ENCODE measurements around the gene NF1. TPM values are rescaled to one million over a fixed set of nuclear protein-coding genes. Genes with fewer than 3 reads are reported as not detected.

NF1 gene
- total RNA-seq, 1 donor from 2014 or later = 53.7 TPM

- no peaks in the 10 kb centered on the region for H4K20me1 ChIP-seq (ENCODE audit: insufficient read depth, low read length)
- no peaks in the 10 kb centered on the region for H3K79me2 ChIP-seq (ENCODE audit: insufficient read depth, low read length)
- H3K4me2 ChIP-seq (ENCODE audit: low read length) = peak within 1 kb of the TSS; percentile 4
- Mint-ChIP-seq H3K27me3 (ENCODE audit: low read depth, unreplicated experiment) (no peaks in the 10 kb centered on the region), H3K36me3 (ENCODE audit: low read depth, unreplicated experiment) (peaks cover 1% of the 10 kb centered on the region), H3K27ac (ENCODE audit: unreplicated experiment) (no peak within 1 kb of the TSS), H3K9me3 (ENCODE audit: unreplicated experiment) (no peaks in the 10 kb centered on the region), H3K4me1 (ENCODE audit: low read depth, unreplicated experiment) (peaks cover 15% of the 10 kb centered on the region), H3K4me3 (ENCODE audit: unreplicated experiment) (no peak within 1 kb of the TSS)
- no peak within 1 kb of the TSS for H3K4me3 ChIP-seq (ENCODE audit: insufficient read depth, low read depth, low read length)
- no peak within 1 kb of the TSS for H3K27ac ChIP-seq (ENCODE audit: low read depth, low read length)
- H3K4me1 ChIP-seq (ENCODE audit: insufficient read depth, low read length) = peaks cover 7% of the 10 kb centered on the region
- no peaks in the 10 kb centered on the region for H3K36me3 ChIP-seq (ENCODE audit: insufficient read depth, low read length)
- no peak for TF ChIP-seq EZH2 (IDR thresholded peaks at IDR 0.05; ENCODE audit: insufficient read depth, low read length)
- TF ChIP-seq CTCF (IDR thresholded peaks at IDR 0.05; ENCODE audit: insufficient read depth, low read depth, low read length) = no peak
- H3K9me3 ChIP-seq (ENCODE audit: insufficient read depth, low read depth, low read length) = no peaks in the 10 kb centered on the region
- DNase-seq (ENCODE audit: low read depth) (peak; percentile 39), FAIRE-seq (no peak)
- no peaks in the 10 kb centered on the region for H3K27me3 ChIP-seq (ENCODE audit: insufficient read depth, low read length)
- no peak within 1 kb of the TSS for H2AFZ ChIP-seq (ENCODE audit: low read depth, low read length)
- no peak within 1 kb of the TSS for H3K9ac ChIP-seq (ENCODE audit: low read length)
These were observed 219.4 kb downstream of the NF1 start, which contains the start of gene EVI2B for GRCh38 chr17:31313982-31314781. EVI2B (minus strand) TSS chr17:31314054; CDS start chr17:31305609, 8,445 bp downstream.

GRCh38 chr17:31314782-31315100 is 220.0 kb downstream of the NF1 start:
- Histone ChIP-seq H3K27ac (ENCODE audit: low read depth, low read length) (no peak overlapping the region), H3K4me3 (ENCODE audit: insufficient read depth, low read depth, low read length) (no peak overlapping the region), H3K79me2 (ENCODE audit: insufficient read depth, low read length) (no peaks in the 10 kb centered on the region), H3K36me3 (ENCODE audit: insufficient read depth, low read length) (no peaks in the 10 kb centered on the region), H4K20me1 (ENCODE audit: insufficient read depth, low read length) (no peaks in the 10 kb centered on the region), H3K27me3 (ENCODE audit: insufficient read depth, low read length) (no peaks in the 10 kb centered on the region), H3K9ac (ENCODE audit: low read length) (no peak overlapping the region), H3K4me1 (ENCODE audit: insufficient read depth, low read length) (peaks cover 7% of the 10 kb centered on the region), H3K4me2 (ENCODE audit: low read length) (no peak overlapping the region), H3K9me3 (ENCODE audit: insufficient read depth, low read depth, low read length) (no peaks in the 10 kb centered on the region), H2AFZ (ENCODE audit: low read depth, low read length) (no peak overlapping the region)
- FAIRE-seq = no peak
- DNase-seq (ENCODE audit: low read depth) = no peak
- no peak overlapping the region for H3K4me3 Mint-ChIP-seq (ENCODE audit: unreplicated experiment)
- peaks cover 15% of the 10 kb centered on the region for H3K4me1 Mint-ChIP-seq (ENCODE audit: low read depth, unreplicated experiment)
- TF ChIP-seq EZH2 (IDR thresholded peaks at IDR 0.05; ENCODE audit: insufficient read depth, low read length) = no peak
- TF ChIP-seq CTCF (IDR thresholded peaks at IDR 0.05; ENCODE audit: insufficient read depth, low read depth, low read length) = no peak
- H3K27ac Mint-ChIP-seq (ENCODE audit: unreplicated experiment) = no peak overlapping the region
- peaks cover 1% of the 10 kb centered on the region for H3K36me3 Mint-ChIP-seq (ENCODE audit: low read depth, unreplicated experiment)
- no peaks in the 10 kb centered on the region for H3K9me3 Mint-ChIP-seq (ENCODE audit: unreplicated experiment)
- no peaks in the 10 kb centered on the region for H3K27me3 Mint-ChIP-seq (ENCODE audit: low read depth, unreplicated experiment)

- Histone ChIP-seq H3K27me3 (ENCODE audit: insufficient read depth, low read length) (no peaks in the 10 kb centered on the region), H4K20me1 (ENCODE audit: insufficient read depth, low read length) (no peaks in the 10 kb centered on the region), H2AFZ (ENCODE audit: low read depth, low read length) (peak overlapping the region; percentile 29), H3K27ac (ENCODE audit: low read depth, low read length) (peak overlapping the region; percentile 80), H3K9ac (ENCODE audit: low read length) (peak overlapping the region; percentile 79), H3K4me1 (ENCODE audit: insufficient read depth, low read length) (peaks cover 16% of the 10 kb centered on the region), H3K79me2 (ENCODE audit: insufficient read depth, low read length) (peaks cover 3% of the 10 kb centered on the region), H3K9me3 (ENCODE audit: insufficient read depth, low read depth, low read length) (no peaks in the 10 kb centered on the region), H3K4me2 (ENCODE audit: low read length) (peak overlapping the region; percentile 81), H3K4me3 (ENCODE audit: insufficient read depth, low read depth, low read length) (peak overlapping the region; percentile 41), H3K36me3 (ENCODE audit: insufficient read depth, low read length) (no peaks in the 10 kb centered on the region)
- Mint-ChIP-seq H3K27me3 (ENCODE audit: low read depth, unreplicated experiment) (no peaks in the 10 kb centered on the region), H3K4me1 (ENCODE audit: low read depth, unreplicated experiment) (peaks cover 24% of the 10 kb centered on the region), H3K4me3 (ENCODE audit: unreplicated experiment) (no peak overlapping the region), H3K27ac (ENCODE audit: unreplicated experiment) (peak overlapping the region; percentile 60), H3K9me3 (ENCODE audit: unreplicated experiment) (no peaks in the 10 kb centered on the region), H3K36me3 (ENCODE audit: low read depth, unreplicated experiment) (no peaks in the 10 kb centered on the region)
- DNase-seq (ENCODE audit: low read depth) (peak; percentile 91), FAIRE-seq (no peak)
- TF ChIP-seq CTCF (IDR thresholded peaks at IDR 0.05; ENCODE audit: insufficient read depth, low read depth, low read length) (no peak), EZH2 (IDR thresholded peaks at IDR 0.05; ENCODE audit: insufficient read depth, low read length) (no peak)
These were observed 223.6 kb downstream of the NF1 start for GRCh38 chr17:31318298-31318801.

All from astrocyte (in vitro differentiated cells and primary cell).